ENCODE data around the gene SPDYE3.
"Not testable (repeated sequence)": the region's sequence is repeated elsewhere in the genome, so short reads cannot be mapped to it uniquely, and the experiment has no call there.

The SPDYE3 gene

GRCh38 chr7:100352984-100353684, 45.6 kb downstream of the SPDYE3 start:
- DNase-seq = no peak

- no peak for DNase-seq
These were observed 46.3 kb downstream of the SPDYE3 start for GRCh38 chr7:100353685-100354330.

GRCh38 chr7:100356416-100357068, 49.0 kb downstream of the SPDYE3 start:
- no peak for DNase-seq

DNA sequence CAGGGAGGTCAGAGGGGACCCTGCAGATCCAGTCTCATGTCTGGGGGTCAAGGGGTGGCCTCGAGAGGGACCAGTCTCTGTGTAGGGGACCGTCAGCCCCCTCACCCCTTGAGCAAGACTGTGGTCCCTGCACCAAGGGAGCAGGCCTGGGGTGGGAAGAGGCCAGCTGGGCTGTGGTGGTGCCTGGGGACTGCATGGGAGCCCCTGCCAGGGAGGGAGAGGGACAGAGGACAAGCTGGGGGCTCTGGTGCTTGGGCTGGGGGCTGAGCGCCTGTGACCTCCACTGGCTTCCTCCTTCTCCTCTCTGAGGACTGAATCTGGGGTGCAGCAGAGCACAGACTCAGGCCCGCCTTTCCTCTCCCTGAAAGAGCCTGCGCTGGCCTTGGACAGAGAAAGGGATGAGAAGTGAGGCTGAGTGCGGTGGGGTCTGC, 49.6 kb downstream of the SPDYE3 start:
- no peak for DNase-seq

- DNase-seq = no peak
These were observed 50.7 kb downstream of the SPDYE3 start, which contains the start of gene PILRB for GRCh38 chr7:100358027-100358856. TSS of gene PILRB (plus strand) at chr7:100358117. CDS start at chr7:100358303, 186 bp downstream.

- DNase-seq = no peak
These were observed 51.3 kb downstream of the SPDYE3 start for GRCh38 chr7:100358857-100359212.

DNA sequence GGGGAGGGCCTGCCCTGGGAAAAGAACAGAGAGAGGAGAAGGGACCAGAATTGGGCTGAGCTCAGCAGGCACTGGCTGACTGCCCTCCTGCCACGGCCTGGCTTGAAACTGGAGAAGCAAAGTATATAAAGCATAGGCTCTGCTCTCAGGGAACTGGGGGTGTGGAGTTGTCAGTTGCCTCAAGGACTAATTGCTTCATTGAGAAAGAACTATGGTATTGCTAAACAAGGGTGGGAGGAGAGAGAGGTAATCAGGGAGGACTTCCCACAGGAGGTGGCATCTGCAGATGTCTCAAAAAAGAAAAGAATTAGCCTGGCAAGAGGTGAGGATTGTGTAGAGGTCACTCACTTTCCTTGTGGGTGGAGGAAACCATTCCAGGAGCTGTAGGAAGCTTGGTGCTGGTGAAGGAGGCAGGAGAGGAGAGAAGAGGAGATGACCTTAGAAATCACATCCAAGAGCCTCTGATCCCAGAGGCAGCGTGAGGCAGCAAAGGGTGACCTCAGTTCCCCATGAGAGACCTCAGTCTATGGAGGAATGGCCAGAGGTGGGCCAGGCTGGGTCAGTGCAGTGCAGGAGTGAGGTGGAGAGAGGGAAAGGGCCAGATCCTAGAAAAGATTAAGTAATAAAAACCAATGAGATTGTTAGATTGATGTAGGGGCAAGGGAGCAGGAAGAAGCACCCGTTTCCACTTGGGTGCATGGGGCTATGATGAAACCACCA, 52.8 kb downstream of the SPDYE3 start:
- no peak for DNase-seq

GRCh38 chr7:100363098-100363497, 55.6 kb downstream of the SPDYE3 start:
- no peak for DNase-seq

DNA sequence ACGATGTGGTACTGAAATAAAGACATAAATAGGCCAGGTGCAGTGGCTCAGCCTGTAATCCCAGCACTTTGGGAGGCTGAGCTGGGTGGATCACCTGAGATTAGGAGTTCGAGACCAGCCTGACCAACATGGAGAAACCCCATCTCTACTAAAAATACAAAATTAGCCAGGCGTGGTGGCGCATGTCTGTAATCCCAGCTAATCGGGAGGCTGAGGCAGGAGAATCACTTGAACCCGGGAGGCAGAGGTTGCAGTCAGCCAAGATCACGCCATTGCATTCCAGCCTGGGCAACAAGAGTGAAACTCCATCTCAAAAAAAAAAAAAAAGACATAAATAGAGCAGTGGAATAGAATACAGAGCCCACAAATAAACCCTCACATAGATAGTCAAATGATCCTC, 56.3 kb downstream of the SPDYE3 start:
- DNase-seq = not testable (repeated sequence)

DNA sequence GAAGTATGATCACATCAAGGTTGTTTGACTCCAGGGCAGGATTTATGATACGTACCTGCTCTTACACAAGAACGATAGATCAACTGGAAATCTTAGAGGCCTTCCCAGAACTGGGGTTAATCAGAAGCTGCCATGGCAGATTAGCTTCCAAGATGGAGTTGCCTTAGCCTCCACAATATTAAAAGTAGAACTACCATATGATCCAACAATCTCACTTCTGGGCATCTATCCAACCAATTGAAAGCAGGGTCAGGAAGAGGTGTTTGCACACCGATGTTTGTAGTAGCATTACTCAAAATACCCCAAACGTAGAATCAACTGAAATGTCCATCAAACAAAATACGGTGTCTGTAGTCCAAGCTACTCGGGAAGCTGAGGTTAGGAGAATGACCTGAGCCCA, 57.0 kb downstream of the SPDYE3 start:
- DNase-seq = no peak

DNA sequence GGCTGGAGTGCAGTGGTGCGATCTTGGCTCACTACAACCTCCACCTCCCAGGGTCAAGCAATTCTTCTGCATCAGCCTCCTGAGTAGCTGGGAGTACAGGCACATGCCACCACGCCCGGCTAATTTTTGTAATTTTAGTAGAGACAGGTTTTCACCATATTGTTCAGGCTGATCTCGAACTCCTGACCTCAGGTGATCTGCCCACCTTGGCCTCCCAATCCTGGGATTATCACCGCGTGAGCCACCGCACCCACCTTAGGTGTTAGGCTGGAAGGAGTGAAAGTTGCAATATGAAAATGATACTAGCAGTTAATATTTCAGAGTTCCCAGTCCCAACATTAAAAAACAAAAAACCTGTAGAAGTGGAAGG, 58.5 kb downstream of the SPDYE3 start:
- not testable (repeated sequence) for DNase-seq

- DNase-seq = no peak
These were observed 59.1 kb downstream of the SPDYE3 start for GRCh38 chr7:100366411-100367250.

DNA sequence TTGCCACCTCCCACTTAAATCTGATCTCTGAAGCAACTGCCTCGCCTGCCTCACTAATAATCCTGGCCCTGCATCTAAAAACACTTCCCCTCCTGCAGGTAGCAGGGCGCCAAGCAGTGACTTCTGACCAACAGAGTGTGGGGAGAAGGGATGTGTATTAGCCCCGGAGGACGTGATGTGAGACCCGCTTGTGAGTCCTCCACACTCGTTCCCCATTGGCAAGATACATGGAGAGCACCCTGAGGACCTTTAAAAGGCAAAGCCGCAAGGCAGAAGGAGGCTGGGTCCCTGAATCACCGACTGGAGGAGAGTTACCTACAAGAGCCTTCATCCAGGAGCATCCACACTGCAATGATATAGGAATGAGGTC, 59.7 kb downstream of the SPDYE3 start:
- no peak for DNase-seq

GRCh38 chr7:100367676-100368613, 60.4 kb downstream of the SPDYE3 start:
- DNase-seq = no peak

GRCh38 chr7:100369105-100369504, 61.6 kb downstream of the SPDYE3 start:
- DNase-seq = no peak

DNA sequence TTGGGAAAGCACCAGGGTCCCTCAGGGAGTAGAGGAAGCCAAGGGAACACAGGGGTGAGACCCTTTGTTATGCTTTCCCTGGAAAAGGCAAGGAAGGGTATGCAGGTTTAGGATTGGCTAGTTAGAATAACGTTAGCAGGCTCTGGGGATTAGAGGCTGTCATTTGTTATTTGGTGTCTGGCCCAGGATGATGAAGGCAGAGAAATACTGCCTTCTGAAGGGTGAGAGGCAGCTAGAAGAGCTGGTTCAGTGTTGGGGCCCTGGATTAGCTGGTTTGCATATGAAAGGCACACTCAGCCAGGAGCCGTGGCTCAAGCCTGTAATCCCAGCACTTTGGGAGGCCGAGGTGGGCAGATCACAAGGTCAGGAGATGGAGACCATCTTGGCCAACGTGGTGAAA, 62.8 kb downstream of the SPDYE3 start:
- DNase-seq = no peak

- DNase-seq = no peak
These were observed 63.2 kb downstream of the SPDYE3 start for GRCh38 chr7:100370746-100371145.

- DNase-seq = no peak
These were observed 64.2 kb downstream of the SPDYE3 start for GRCh38 chr7:100371561-100372171.

Data from SHP77 treated with DMSO at 0.1 percent for 48 hours (cell line).